BLaER1 treated with 17β-estradiol and CSF1 and Interleukin-3, amounts not matched to agents 10 nM and 100 nM (cell line): ENCODE data around the gene ARHGEF9.

ENCODE experiments used
- H3K27ac ChIP-seq, 11 experiments: shearing (Covaris generic); formaldehyde crosslinking; 2 replicates each; pipeline ENCODE4 v1.8.1; 2022
- H3K27me3 ChIP-seq, 11 experiments: shearing (Covaris generic); formaldehyde crosslinking; 2 replicates each; pipeline ENCODE4 v1.8.1; 2022
- H3K36me3 ChIP-seq, 11 experiments: shearing (Covaris generic); formaldehyde crosslinking; 2 replicates each; pipeline ENCODE4 v1.8.1; 2022
- H3K4me1 ChIP-seq, 10 experiments: shearing (Covaris generic); formaldehyde crosslinking; 2 replicates each; pipeline ENCODE4 v1.8.1; 2022
- H3K4me2 ChIP-seq, 11 experiments: shearing (Covaris generic); formaldehyde crosslinking; 2 replicates each; pipeline ENCODE4 v1.8.1; 2022
- H3K4me3 ChIP-seq, 10 experiments: shearing (Covaris generic); formaldehyde crosslinking; 2 replicates each; pipeline ENCODE4 v1.8.1; 2022
- H3K9ac ChIP-seq, 11 experiments: shearing (Covaris generic); formaldehyde crosslinking; 2 replicates each; pipeline ENCODE4 v1.8.1; 2022
- H3K9me3 ChIP-seq, 11 experiments: shearing (Covaris generic); formaldehyde crosslinking; replicated peaks in 1 of 11; 2 replicates each; pipeline ENCODE4 v1.8.1; 2022
- H4K20me1 ChIP-seq, 11 experiments: shearing (Covaris generic); formaldehyde crosslinking; 2 replicates each; pipeline ENCODE4 v1.8.1; 2022
- Cebpa-rat ChIP-seq, 11 experiments: shearing (Covaris generic); IDR thresholded peaks; 2 replicates each; pipeline ENCODE4 v1.8.1; 2022

The ARHGEF9 gene

GRCh38 chrX:63784346-63784901, 590 bp downstream of the ARHGEF9 start:
- peak overlapping the region; percentile 72 to 81 (median 76) for H3K4me2 ChIP-seq
- no peak for TF ChIP-seq Cebpa-rat (IDR thresholded peaks at IDR 0.05)
- peaks cover 0 to 17% (median 0%) of the 10 kb centered on the region in 11 experiments; a peak in 6 of 22 replicates for H3K27me3 ChIP-seq
- H3K9ac ChIP-seq = peak overlapping the region; percentile 48 to 75 (median 69); a peak in 20 of 22 replicates
- peak overlapping the region; percentile 44 to 69 (median 59) for H3K4me3 ChIP-seq
- H4K20me1 ChIP-seq = no peaks in the 10 kb centered on the region
- peaks cover 8 to 14% (median 10%) of the 10 kb centered on the region in 11 experiments for H3K9me3 ChIP-seq
- H3K4me1 ChIP-seq = peaks cover 0 to 19% (median 13%) of the 10 kb centered on the region in 10 experiments; a peak in 16 of 20 replicates
- peak overlapping the region in 10 of 11 experiments; percentile 36 to 74 (median 64); a peak in 18 of 22 replicates for H3K27ac ChIP-seq
- H3K36me3 ChIP-seq = no peaks in the 10 kb centered on the region

- no peaks in the 10 kb centered on the region for H4K20me1 ChIP-seq
- TF ChIP-seq Cebpa-rat (IDR thresholded peaks at IDR 0.05) = no peak
- no peak overlapping the region for H3K27ac ChIP-seq
- peaks cover 28 to 33% (median 29%) of the 10 kb centered on the region in 11 experiments for H3K9me3 ChIP-seq
- no peak overlapping the region for H3K9ac ChIP-seq
- H3K36me3 ChIP-seq = peaks cover 0 to 6% (median 0%) of the 10 kb centered on the region in 11 experiments; a peak in 1 of 22 replicates
- peaks cover 0 to 12% (median 0%) of the 10 kb centered on the region in 11 experiments; a peak in 4 of 22 replicates for H3K27me3 ChIP-seq
- H3K4me1 ChIP-seq = peaks cover 0 to 19% (median 13%) of the 10 kb centered on the region in 10 experiments; a peak in 16 of 20 replicates
- no peak overlapping the region for H3K4me3 ChIP-seq
- H3K4me2 ChIP-seq = no peak overlapping the region
These were observed 2.5 kb downstream of the ARHGEF9 start for GRCh38 chrX:63782515-63782914.

- TF ChIP-seq Cebpa-rat (IDR thresholded peaks at IDR 0.05) = no peak
- Histone ChIP-seq H4K20me1 (no peaks in the 10 kb centered on the region), H3K27me3 (peaks cover 0 to 7% (median 0%) of the 10 kb centered on the region in 11 experiments; a peak in 3 of 22 replicates), H3K9me3 (peaks cover 28 to 54% (median 36%) of the 10 kb centered on the region in 11 experiments), H3K27ac (no peak overlapping the region), H3K4me3 (no peak overlapping the region), H3K4me1 (peaks cover 10 to 19% (median 14%) of the 10 kb centered on the region in 10 experiments; a peak in 17 of 20 replicates), H3K36me3 (peaks cover 0 to 5% (median 0%) of the 10 kb centered on the region in 11 experiments; a peak in 1 of 22 replicates), H3K9ac (no peak overlapping the region), H3K4me2 (no peak overlapping the region)
These were observed 16.3 kb downstream of the ARHGEF9 start for GRCh38 chrX:63768760-63769159.

GRCh38 chrX:63765712-63766111, 19.3 kb downstream of the ARHGEF9 start:
- peaks cover 23 to 39% (median 33%) of the 10 kb centered on the region in 10 experiments for H3K4me1 ChIP-seq
- no peak for TF ChIP-seq Cebpa-rat (IDR thresholded peaks at IDR 0.05)

GRCh38 chrX:63764946-63765345, 20.1 kb downstream of the ARHGEF9 start:
- H4K20me1 ChIP-seq = no peaks in the 10 kb centered on the region
- H3K4me3 ChIP-seq = no peak overlapping the region
- H3K36me3 ChIP-seq = peaks cover 0 to 5% (median 0%) of the 10 kb centered on the region in 11 experiments; a peak in 1 of 22 replicates
- H3K4me1 ChIP-seq = peaks cover 23 to 39% (median 33%) of the 10 kb centered on the region in 10 experiments
- H3K4me2 ChIP-seq = peak overlapping the region in 7 of 11 experiments; percentile 1 to 49 (median 14); a peak in 7 of 22 replicates
- no peak for TF ChIP-seq Cebpa-rat (IDR thresholded peaks at IDR 0.05)
- peaks cover 0 to 7% (median 0%) of the 10 kb centered on the region in 11 experiments; a peak in 3 of 22 replicates for H3K27me3 ChIP-seq
- no peak overlapping the region for H3K27ac ChIP-seq
- H3K9ac ChIP-seq = no peak overlapping the region
- peaks cover 20 to 27% (median 22%) of the 10 kb centered on the region in 11 experiments for H3K9me3 ChIP-seq

More at GRCh38 chrX:63765712-63766111, 19.3 kb downstream of the ARHGEF9 start:
- no peak overlapping the region for H3K27ac ChIP-seq
- H3K27me3 ChIP-seq = peaks cover 0 to 7% (median 0%) of the 10 kb centered on the region in 11 experiments; a peak in 3 of 22 replicates
- no peak overlapping the region for H3K4me3 ChIP-seq
- peak overlapping the region in 9 of 11 experiments; percentile 1 to 49 (median 23); a peak in 10 of 22 replicates for H3K4me2 ChIP-seq
- peaks cover 25 to 35% (median 29%) of the 10 kb centered on the region in 11 experiments for H3K9me3 ChIP-seq
- no peak overlapping the region for H3K9ac ChIP-seq
- no peaks in the 10 kb centered on the region for H4K20me1 ChIP-seq
- peaks cover 0 to 5% (median 0%) of the 10 kb centered on the region in 11 experiments; a peak in 1 of 22 replicates for H3K36me3 ChIP-seq

- H3K4me2 ChIP-seq = peak overlapping the region in 10 of 11 experiments; percentile 10 to 79 (median 68); a peak in 18 of 22 replicates
- H4K20me1 ChIP-seq = no peaks in the 10 kb centered on the region
- no peak for TF ChIP-seq Cebpa-rat (IDR thresholded peaks at IDR 0.05)
- H3K9me3 ChIP-seq = peaks cover 0 to 6% (median 0%) of the 10 kb centered on the region in 11 experiments; a peak in 1 of 22 replicates
- no peak overlapping the region for H3K4me3 ChIP-seq
- peaks cover 40 to 61% (median 53%) of the 10 kb centered on the region in 10 experiments for H3K4me1 ChIP-seq
- no peaks in the 10 kb centered on the region for H3K36me3 ChIP-seq
- H3K27ac ChIP-seq = peak overlapping the region in 7 of 11 experiments; percentile 36 to 58 (median 40); a peak in 9 of 22 replicates
- peak overlapping the region in 1 of 11 experiments; percentile 27; a peak in 1 of 22 replicates for H3K9ac ChIP-seq
- H3K27me3 ChIP-seq = peaks cover 0 to 6% (median 0%) of the 10 kb centered on the region in 11 experiments; a peak in 3 of 22 replicates
These were observed 23.4 kb downstream of the ARHGEF9 start for GRCh38 chrX:63761639-63762038.

- Histone ChIP-seq H3K4me1 (peaks cover 38 to 59% (median 49%) of the 10 kb centered on the region in 10 experiments), H3K27me3 (peaks cover 0 to 9% (median 0%) of the 10 kb centered on the region in 11 experiments; a peak in 1 of 22 replicates), H3K4me3 (no peak overlapping the region), H3K9ac (no peak overlapping the region), H3K27ac (peak overlapping the region in 1 of 11 experiments; percentile 39; a peak in 1 of 22 replicates), H3K9me3 (no peaks in the 10 kb centered on the region), H4K20me1 (no peaks in the 10 kb centered on the region), H3K36me3 (no peaks in the 10 kb centered on the region), H3K4me2 (peak overlapping the region in 9 of 11 experiments; percentile 6 to 46 (median 30); a peak in 14 of 22 replicates)
- no peak for TF ChIP-seq Cebpa-rat (IDR thresholded peaks at IDR 0.05)
These were observed 27.0 kb downstream of the ARHGEF9 start for GRCh38 chrX:63758011-63758410.

- no peaks in the 10 kb centered on the region for H3K36me3 ChIP-seq
- H3K27me3 ChIP-seq = peaks cover 0 to 22% (median 8%) of the 10 kb centered on the region in 11 experiments; a peak in 10 of 22 replicates
- H3K4me1 ChIP-seq = peaks cover 29 to 44% (median 38%) of the 10 kb centered on the region in 10 experiments
- peak overlapping the region in 2 of 11 experiments; percentile 88; a peak in 3 of 22 replicates for H3K27ac ChIP-seq
- H3K4me2 ChIP-seq = peak overlapping the region; percentile 56 to 79 (median 64); a peak in 21 of 22 replicates
- TF ChIP-seq Cebpa-rat (IDR thresholded peaks at IDR 0.05) = no peak
- H3K9ac ChIP-seq = no peak overlapping the region; a peak in 1 of 22 replicates
- no peaks in the 10 kb centered on the region for H4K20me1 ChIP-seq
- H3K4me3 ChIP-seq = peak overlapping the region in 4 of 10 experiments; percentile 60 to 80 (median 70); a peak in 6 of 20 replicates
- H3K9me3 ChIP-seq = no peaks in the 10 kb centered on the region
These were observed 29.1 kb downstream of the ARHGEF9 start for GRCh38 chrX:63755892-63756291.
